GM18499 (cell line): ENCODE results near the gene RPS15A.
"Not testable (repeated sequence)": the region's sequence is repeated elsewhere in the genome, so short reads cannot be mapped to it uniquely, and the experiment has no call there.

Experiments
- ATAC-seq: cut with Tn5 transposase; IDR thresholded peaks from one replicate; pipeline ENCODE4 v1.9.1; 2021; ENCODE audit warnings: moderate number of reproducible peaks; ENCODE audit not compliant: insufficient read depth, unreplicated experiment

RPS15A gene

DNA sequence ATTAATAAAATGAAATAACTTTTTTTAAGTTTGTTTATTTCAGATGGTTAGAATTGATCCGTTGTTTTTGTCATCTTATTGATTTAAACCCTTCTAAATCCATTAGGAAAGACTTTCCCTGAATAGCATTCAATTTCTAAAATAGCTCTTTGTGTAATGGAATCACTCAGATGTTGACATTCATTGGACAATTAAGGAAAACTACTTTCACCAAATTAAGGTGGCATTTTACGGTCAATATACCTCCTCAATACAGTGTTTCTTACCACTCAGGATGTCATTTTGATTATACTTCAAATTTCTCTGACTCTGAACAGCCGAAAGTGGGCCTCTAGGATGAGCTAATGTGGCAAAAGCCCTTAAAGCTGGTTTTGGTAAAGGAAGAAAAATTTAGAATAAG is 9.4 kb upstream of the RPS15A start:
- no peak for ATAC-seq

DNA sequence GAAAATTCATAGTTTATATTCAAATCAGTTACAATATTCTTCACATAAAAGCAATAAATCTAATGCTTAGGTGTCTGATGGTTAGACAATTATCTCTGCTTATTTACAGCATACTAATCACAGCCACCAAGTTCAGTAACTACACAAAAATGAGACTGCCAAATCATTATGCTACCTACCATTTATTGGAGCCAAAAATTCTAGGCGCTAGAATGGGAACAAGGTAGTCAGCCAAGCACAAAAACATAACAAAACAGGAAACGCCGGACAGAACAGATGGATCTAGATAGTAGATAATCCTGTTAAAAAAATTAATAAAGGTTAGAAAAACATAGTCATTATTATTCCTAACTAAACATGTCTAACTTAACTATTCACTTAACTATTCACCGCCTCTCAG is 7.6 kb upstream of the RPS15A start:
- no peak for ATAC-seq

DNA sequence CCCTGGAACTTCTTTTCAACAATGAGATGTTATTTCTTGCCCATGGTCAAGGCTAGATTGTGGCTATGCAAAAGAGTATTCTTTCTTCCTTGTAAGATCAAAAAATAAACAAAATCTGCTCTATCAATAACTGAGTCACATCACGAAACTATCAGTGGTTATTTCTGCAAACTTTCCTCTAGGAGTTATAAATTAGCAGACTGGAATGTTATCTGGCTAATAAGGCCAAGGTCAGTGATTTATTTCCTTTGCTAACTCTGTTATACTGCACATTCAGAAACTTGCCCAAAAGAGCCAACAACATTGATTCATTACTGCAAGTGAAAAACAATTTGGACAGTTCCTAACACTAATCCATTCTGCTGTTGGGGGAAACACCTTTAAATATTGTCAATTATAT is 6.2 kb upstream of the RPS15A start:
- no peak for ATAC-seq

DNA sequence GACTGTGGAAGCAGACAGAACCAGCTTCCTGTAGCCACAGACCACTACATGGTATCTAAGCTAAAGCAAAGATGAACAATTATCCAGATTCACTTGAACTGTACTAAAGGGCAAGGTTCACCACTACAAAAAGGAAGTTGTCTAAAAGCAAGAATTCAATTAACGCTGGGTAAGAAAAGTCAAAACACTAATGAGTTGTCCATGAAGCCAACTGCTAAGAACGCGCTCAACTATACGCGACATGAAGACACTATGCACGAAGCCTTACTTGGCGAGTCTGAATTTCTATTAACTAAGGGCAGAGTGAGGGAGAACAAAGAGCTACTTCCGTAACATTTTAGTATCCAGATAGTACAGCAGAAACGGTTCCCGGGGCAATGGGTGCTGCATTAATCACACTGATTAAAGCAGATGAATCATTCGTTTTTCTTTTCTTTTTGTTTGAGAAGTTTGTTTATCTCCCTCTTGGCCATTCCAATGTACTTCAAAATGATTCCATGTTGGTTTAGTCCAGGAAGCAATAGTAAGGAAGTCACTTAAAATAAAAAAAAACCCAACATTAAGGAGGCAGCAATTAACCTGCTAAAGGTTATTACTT is 2.8 kb upstream of the RPS15A start:
- no peak for ATAC-seq

DNA sequence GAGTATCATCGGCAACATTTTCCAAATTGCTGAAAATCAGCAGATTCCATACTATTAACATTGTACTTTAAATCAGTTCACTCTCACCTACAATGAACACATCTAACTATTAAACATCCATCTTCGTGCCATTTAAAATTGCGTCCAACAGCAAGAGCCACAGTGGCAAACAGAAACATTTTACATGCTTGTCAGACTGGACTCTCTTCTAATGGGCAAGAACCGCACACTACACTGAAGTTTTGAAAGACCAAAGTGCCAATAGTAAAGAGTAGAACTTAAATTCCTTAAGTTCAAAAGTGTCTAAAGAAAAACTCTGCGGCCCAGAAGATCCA is 652 bp downstream of the RPS15A start:
- no peak for ATAC-seq

DNA sequence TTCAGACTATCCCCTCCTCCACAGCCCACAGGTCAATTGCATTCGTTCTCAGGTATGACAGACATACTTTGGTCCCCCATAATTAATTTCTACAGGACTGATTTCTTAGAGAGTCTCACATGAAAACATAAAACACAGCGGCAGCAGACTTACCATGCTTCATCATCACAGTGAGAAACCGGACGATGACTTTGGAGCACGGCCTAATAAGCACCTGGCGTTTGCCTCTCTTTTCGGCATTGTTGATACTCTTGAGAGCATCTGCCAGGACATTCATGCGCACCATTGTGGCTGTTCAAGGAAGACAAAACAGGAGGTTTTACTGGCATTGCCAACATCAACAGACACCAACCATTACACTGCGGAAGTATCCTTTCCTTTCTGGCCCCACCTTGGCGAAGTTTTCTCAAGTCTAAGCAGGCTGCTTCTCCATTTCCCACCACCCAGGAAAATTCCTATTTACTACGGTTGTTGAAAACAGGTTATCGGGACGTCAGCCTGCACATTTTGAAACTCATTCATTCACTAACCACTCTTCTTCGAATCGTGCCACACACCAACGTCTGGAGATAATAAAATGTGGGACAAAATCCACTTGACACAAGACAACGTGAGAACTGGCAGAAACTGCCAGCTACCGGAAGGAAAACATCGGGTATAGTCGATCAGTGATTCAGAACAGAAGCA is 1.2 kb downstream of the RPS15A start:
- ATAC-seq = no peak

DNA sequence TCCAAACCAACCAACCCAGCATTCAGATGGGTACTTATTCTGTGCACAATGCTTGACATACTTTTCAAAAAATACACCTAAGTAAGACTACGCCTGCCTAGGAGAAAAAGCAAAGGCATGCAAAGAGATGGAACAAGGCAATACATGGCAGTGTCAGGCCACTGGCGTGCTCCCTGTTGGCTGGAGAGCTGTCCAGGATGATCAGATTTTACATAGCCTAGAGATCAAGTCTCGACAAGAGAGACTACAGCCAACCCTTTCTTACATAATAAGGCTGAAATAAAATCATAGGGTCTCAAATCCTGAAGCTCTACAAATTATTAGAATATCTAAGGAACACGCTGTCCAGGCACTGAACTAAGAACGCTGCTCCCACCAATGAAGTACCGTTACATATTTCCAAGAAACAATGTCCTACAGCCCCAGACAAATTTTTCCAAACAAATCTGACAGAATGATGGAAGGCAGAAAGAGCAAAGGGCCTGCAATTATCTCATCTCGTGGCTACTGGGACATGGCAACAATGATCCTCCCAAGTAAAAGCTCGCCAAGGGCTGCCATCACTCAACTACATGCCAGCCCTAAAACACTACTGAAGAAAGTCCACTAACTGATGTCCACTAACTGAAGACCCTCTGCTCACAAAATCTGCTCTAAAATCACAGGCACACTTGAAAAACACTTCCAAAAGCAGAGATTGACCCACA is 5.1 kb downstream of the RPS15A start:
- ATAC-seq = no peak

DNA sequence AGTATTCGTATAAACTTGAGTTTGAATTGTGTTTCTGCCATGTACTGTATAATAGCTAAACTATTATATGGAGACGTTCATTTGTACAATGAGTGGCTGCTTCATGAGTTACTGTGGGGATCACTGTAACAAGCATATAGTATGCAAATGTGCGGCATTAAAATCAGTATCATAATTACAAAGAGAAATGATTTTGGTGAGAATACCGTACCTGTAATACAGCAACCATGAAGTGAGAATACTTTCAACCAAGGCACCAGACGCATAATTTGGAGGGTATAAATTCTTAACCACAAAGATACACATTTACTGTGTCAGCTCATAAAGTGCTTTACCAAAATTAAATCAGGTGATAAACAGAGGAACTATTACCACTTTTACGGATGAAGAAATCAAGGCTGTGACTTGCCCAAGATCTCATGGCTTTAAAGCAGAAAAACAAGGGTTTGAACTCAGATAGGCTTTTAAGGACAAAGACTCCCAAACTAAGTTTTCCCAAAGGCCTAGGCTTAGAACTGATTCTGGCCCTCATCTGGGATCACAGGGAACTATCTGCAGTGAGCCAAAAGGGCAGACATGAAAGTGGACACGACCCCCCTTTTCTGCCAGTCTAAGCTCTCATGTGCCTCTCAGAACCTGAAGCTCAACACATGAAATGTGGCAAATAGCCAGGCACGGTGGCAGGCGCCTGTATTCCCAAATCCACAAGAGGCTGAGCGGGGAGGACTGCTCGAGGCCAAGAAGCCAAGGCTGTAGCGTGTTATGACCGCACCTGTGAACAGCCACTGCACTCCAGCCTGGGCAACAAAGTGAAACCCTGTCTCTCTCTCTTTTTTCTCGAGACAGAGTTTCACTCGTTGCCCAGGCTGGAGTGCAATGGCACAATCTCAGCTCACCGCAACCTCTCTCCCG is 6.4 kb downstream of the RPS15A start:
- no peak for ATAC-seq

DNA sequence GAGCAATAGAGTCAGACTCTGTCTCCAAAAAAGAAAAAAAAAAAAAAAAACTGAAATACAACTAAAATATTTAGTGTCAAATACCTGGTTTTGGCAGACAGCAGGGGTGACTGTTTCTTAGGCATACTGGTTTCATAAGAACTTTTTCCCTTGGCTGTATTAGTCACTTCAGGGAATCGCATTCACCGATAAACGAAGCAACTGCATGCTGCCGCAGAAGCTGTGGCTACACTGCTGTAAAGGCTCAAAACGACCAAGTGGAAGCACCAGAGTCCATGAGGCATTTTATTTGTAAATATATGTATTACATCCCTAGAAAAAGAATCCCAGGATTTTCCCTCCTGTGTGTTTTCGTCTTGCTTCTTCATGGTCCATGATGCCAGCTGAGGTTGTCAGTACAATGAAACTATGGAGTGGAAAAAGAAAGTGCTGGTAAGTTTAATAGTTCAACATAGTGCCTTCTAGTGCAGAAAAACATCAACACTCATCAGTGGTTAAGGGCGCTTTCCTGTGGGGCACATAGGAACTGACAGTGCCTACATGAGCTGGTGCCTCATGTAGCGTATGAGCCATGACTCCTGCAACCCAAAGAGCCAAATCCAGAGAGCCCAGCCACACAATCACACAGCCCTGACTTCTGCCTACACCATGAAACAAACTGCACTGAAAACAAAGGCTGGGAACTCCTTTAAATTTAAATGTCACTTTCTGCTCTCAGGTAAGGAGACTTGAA is 7.3 kb downstream of the RPS15A start:
- ATAC-seq = no peak

DNA sequence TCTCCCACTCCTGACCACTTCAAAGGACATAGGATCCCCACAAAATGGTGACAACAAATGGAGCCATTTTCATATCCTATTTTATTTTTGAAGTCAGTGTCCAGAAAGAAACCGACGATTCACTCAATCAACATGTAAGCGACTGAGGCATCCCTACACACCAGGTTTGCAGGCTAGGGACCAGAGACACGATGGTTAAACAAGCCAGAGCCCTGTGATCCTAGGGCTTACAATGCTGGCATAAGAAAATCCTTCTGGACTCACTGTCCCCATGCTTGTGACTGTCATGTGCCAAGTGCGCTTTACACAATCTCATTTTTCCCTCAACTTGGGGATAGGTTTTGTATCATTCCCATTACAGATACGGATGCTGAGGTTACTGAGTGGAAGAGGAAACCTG is 8.9 kb downstream of the RPS15A start:
- ATAC-seq = not testable (repeated sequence)

DNA sequence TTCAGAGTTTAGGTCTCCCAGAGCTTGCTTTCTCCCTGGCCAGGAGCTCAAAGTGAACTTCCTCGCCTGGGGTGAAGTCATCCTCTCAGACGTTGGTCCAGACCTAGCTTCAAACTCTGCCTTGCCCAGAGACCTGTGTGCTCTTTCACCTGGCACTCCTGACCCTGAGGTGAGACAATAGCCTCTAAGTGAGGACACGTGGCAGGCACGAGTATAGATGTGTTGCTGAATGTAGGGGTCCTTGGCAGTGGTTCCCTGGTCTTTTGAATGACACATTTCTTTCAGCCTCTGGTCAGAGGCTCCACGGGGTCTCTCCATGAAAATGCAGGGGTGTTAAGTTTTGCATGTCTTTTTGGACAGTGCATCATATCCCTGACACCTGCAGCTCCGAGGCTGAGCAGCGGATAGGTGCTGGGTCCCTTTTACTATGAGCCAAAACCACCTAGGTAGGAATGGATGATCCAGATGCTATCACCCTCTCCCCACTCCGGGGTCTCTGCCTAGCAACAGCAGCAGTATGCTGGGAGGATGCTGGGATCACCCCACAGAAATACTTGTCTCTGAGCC is 9.6 kb downstream of the RPS15A start:
- ATAC-seq = not testable (repeated sequence)

DNA sequence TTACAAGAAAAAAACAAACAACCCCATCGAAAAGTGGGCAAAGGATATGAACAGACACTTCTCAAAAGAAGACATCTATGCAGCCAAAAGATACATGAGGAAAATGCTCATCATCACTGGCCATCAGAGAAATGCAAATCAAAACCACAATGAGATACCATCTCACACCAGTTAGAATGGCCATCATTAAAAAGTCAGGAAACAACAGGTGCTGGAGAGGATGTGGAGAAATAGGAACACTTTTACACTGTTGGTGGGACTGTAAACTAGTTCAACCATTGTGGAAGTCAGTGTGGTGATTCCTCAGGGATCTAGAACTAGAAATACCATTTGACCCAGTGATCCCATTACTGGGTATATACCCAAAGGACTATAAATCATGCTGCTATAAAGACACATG is 12.5 kb downstream of the RPS15A start:
- not testable (repeated sequence) for ATAC-seq

DNA sequence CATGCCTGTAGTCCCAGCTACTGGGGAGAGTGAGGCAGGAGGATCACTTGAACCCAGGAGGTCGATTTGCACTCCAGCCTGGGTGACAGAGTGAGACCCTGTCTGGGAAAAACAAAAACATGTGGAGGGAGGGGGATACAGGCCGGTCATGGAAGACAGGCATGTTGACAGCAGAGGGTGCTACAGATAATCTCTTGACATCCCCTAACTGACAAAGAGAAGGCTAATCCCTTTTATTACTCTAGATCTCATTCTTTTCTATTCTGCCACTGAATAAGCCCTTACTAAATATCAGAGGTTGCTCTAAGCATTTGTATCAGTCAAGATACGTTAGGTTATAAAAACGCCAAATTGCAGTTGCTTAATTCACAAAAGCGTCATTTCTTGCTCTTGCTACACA is 13.8 kb downstream of the RPS15A start:
- ATAC-seq = not testable (repeated sequence)

DNA sequence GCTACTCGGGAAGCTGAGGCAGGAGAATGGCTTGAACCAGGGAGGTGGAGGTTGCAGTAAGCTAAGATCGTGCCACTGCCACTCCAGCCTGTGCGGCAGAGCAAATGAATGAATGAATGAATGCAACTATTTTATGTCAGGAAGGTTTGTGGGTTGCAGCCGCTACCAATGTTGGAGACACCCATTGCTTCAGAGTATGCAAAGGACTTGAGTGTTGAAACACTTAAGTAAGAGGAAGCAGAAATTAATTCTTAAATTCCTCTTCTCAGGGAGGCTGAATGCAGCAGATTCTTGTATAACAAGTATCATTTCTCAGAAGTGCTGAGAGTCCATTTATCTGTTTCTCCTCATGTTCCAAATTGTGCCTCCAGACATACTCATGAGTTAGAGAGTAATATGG is 15.5 kb downstream of the RPS15A start:
- not testable (repeated sequence) for ATAC-seq

DNA sequence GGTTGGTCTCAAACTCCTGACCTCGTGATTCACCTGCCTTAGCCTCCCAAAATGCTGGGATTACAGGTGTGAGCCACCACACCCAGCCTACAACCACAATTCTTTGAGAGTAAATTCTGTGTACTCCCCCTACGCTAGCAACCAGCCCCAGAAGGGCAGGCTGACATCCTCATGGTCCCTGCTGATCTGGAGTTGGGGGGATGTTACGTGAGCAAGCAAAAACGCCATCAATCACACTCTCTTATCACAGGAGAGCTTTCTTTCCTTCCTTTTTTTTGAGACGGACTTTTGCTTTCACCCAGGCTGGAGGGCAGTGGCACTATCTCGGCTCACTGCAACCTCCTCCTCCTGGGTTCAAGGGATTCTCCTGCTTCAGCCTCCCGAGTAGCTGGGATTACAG is 18.0 kb downstream of the RPS15A start:
- not testable (repeated sequence) for ATAC-seq

DNA sequence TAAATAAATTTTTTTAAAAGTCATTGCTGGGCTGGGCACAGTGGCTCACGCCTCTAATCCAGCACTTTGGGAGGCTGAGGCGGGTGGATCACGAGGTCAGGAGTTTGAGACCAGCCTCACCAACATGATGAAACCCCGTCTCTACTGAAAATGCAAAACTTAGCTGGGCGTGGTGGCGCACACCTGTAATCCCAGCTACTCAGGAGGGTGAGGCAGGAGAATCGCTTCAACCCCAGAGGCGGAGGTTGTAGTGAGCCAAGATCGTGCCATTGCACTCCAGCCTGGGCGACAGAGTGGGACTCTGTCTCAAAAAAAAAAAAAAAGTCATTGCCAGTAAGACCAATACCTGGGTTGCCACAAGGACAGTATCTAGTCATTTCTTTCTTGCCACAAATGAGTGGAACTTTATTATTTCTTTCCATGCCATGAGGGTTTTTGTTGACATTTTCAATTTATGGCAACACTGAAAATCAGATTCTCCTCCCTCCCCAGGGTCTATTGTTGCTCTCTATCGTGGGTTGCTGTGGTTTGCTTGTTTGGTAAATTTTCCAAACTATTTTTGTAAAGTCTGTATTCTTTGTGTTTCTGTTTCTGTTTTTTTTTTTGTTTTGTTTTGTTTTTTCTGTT is 19.7 kb downstream of the RPS15A start:
- ATAC-seq = not testable (repeated sequence)

DNA sequence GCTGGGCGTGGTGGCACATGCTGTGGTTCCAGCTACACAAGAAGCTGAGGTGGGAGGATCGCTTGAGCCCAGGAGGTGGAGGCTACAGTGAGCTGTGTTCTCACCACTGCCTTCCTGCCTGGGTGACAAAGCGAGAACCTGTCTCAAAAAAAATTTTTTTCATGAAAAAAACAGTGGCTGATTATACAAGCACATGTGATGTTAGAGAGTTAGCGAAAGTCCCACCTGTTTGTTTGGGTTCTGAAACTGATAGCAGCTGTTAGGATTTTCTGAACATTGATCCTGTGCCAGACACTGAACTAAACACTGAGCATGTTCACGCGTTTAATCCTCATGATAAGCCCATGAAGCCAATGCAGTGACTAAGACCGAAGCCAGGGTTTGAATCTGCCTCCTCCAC is 22.9 kb downstream of the RPS15A start:
- not testable (repeated sequence) for ATAC-seq

DNA sequence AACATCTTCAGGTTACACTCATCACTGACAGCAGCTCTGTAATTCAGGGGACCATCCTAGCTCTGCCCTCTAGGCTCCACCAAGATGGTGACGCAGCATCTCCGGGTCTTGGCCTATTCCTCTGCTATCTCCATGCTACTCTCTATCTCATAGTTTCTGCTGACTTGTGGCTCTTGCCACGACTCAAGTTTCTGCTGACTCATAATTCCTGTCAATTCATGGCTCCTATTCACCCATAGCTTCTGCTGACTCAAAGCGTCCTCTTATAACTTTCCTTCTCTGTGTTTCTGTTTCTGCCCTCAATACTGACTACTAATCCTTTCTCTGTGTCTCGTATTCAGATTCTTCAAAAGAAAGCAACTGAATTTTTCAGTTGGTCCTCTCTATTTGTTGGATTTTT is 27.4 kb downstream of the RPS15A start:
- not testable (repeated sequence) for ATAC-seq
